SK-N-SH (cell line): ENCODE data around the gene LPP. TPM values are rescaled to one million over a fixed set of nuclear protein-coding genes. Genes with fewer than 3 reads are reported as not detected.

Experiments used
- CTCF ChIA-PET: fragments of 300-600, 350-600 bp; formaldehyde crosslinking; extraction: SDS; loops from one replicate; lab custom pipeline; 2021; lab: Yijun Ruan, JAX
- POLR2A ChIA-PET: fragments of 350-600 bp; sonication (Branson Sonifier 250); formaldehyde crosslinking; extraction: SDS; loops from one replicate; lab custom pipeline; 2020; ENCODE audit warnings: antibody characterized with exemption, inconsistent platforms; lab: Yijun Ruan, JAX
- DNase-seq: peaks from one replicate; pipeline ENCODE4 v3.0.0; 2012
- H2AFZ ChIP-seq: fragments of 200-600 bp; sonication (generic); 2 replicates; pipeline ENCODE4 v1.8.1; 2016; ENCODE audit warnings: antibody characterized with exemption, mild to moderate bottlenecking, low read depth
- H3F3A ChIP-seq: fragments of 200-600 bp; sonication (generic); replicated peaks from 2 replicates; pipeline ENCODE3; 2016; ENCODE audit warnings: antibody characterized with exemption, mild to moderate bottlenecking; ENCODE audit not compliant: insufficient read depth
- H3K27ac ChIP-seq, 2 experiments: fragments of 200-500 bp in 1 of 2; fragments of 200-600 bp in 1 of 2; sonication (Bioruptor generic) in 1 of 2; sonication (generic), shearing (Covaris generic) in 1 of 2; 2 replicates each; pipeline versions ENCODE4 v1.5.1 to v1.6.1; 2014 to 2016; ENCODE audit warnings: low read depth in 2 of 2, inconsistent platforms in 1 of 2, low read length in 1 of 2, mild to moderate bottlenecking in 1 of 2, mixed read lengths in 1 of 2
- H3K27me3 ChIP-seq: fragments of 200-600 bp; sonication (generic), shearing (Covaris generic); 2 replicates; pipeline ENCODE4 v1.6.1; 2016; ENCODE audit warnings: mixed run types; ENCODE audit not compliant: insufficient read depth
- H3K36me3 ChIP-seq, 2 experiments: fragments of 200-500 bp in 1 of 2; fragments of 200-600 bp in 1 of 2; sonication (Bioruptor generic) in 1 of 2; sonication (generic) in 1 of 2; replicated peaks in 1 of 2; 2 replicates each; pipeline versions ENCODE3 to v1.5.1; 2014 to 2016; ENCODE audit warnings: low read length in 1 of 2, mild to moderate bottlenecking in 1 of 2; ENCODE audit not compliant: insufficient read depth in 2 of 2, control insufficient read depth in 1 of 2
- H3K4me1 ChIP-seq, 2 experiments: fragments of 200-500 bp in 1 of 2; fragments of 200-600 bp in 1 of 2; sonication (Bioruptor generic) in 1 of 2; sonication (generic), shearing (Covaris generic) in 1 of 2; 2 replicates each; pipeline versions ENCODE4 v1.5.1 to v1.6.1; 2014 to 2016; ENCODE audit warnings: low read depth in 1 of 2, low read length in 1 of 2, mixed run types in 1 of 2; ENCODE audit not compliant: insufficient read depth in 2 of 2, control insufficient read depth in 1 of 2
- H3K4me2 ChIP-seq: fragments of 200-600 bp; sonication (generic), shearing (Covaris generic); 2 replicates; pipeline ENCODE4 v1.6.1; 2017; ENCODE audit warnings: mixed run types
- H3K4me3 ChIP-seq, 2 experiments: fragments of 200-500 bp in 1 of 2; fragments of 200-600 bp in 1 of 2; sonication (Bioruptor generic) in 1 of 2; sonication (generic), shearing (Covaris generic) in 1 of 2; 2 replicates each; pipeline versions ENCODE4 v1.5.1 to v1.8.1; 2014 to 2016; ENCODE audit warnings: low read depth in 2 of 2, inconsistent platforms in 1 of 2, low read length in 1 of 2, mild to moderate bottlenecking in 1 of 2, mixed read lengths in 1 of 2, moderate library complexity in 1 of 2
- H3K79me2 ChIP-seq: fragments of 200-600 bp; sonication (generic); 2 replicates; pipeline ENCODE4 v1.8.1; 2017; ENCODE audit warnings: mild to moderate bottlenecking; ENCODE audit not compliant: insufficient read depth
- H3K9ac ChIP-seq: fragments of 200-600 bp; sonication (generic); 2 replicates; pipeline ENCODE4 v1.6.1; 2017; ENCODE audit warnings: mixed run types
- H3K9me2 ChIP-seq: fragments of 200-600 bp; sonication (generic); 2 replicates; pipeline ENCODE4 v1.6.1; 2017; ENCODE audit warnings: mixed run types
- H3K9me3 ChIP-seq: fragments of 200-600 bp; sonication (generic); 2 replicates; pipeline ENCODE4 v1.6.1; 2017; ENCODE audit warnings: mixed run types, mild to moderate bottlenecking, moderate library complexity
- H4K20me1 ChIP-seq: fragments of 200-600 bp; sonication (generic); 2 replicates; pipeline ENCODE4 v1.6.1; 2017; ENCODE audit warnings: mild to moderate bottlenecking, mixed run types; ENCODE audit not compliant: insufficient read depth
- EZH2phosphoT487 ChIP-seq: fragments of 200-600 bp; sonication (generic); IDR thresholded peaks from 2 replicates; pipeline ENCODE4 v1.6.1; 2017; ENCODE audit warnings: low read depth, mixed run types, mild to moderate bottlenecking, antibody characterized with exemption, moderate library complexity, borderline replicate concordance
- FOSL2 ChIP-seq: IDR thresholded peaks from 2 replicates; pipeline ENCODE4 v1.4.0; 2012; ENCODE audit warnings: low read depth, mild to moderate bottlenecking, moderate library complexity, borderline replicate concordance
- MXI1 ChIP-seq: IDR thresholded peaks from 2 replicates; pipeline ENCODE4 v1.6.1; 2012; ENCODE audit warnings: mild to moderate bottlenecking, low read depth, low read length, improper control_type of control experiment
- NFIC ChIP-seq: IDR thresholded peaks from 2 replicates; pipeline ENCODE4 v1.4.0; 2012; ENCODE audit warnings: borderline replicate concordance
- NRF1 ChIP-seq: IDR thresholded peaks from 2 replicates; pipeline ENCODE4 v1.6.1; 2012; ENCODE audit warnings: low read depth, mild to moderate bottlenecking, low read length
- POLR2AphosphoS5 ChIP-seq: IDR thresholded peaks from 2 replicates; pipeline ENCODE4 v1.6.1; 2012; ENCODE audit warnings: low read depth, low read length
- RFX5 ChIP-seq: IDR thresholded peaks from 2 replicates; pipeline ENCODE4 v1.6.1; 2012; ENCODE audit warnings: mild to moderate bottlenecking, improper control_type of control experiment, low read length
- SIN3A ChIP-seq: IDR thresholded peaks from 2 replicates; pipeline ENCODE4 v1.6.1; 2012; ENCODE audit warnings: low read depth, mild to moderate bottlenecking, low read length, moderate library complexity, borderline replicate concordance
- TCF12 ChIP-seq: IDR thresholded peaks from 2 replicates; pipeline ENCODE4 v1.4.0; 2012
- WGBS: methylation state at CpG from one replicate; pipeline ENCODE4 v1.1.6; 2017; ENCODE audit warnings: low lambda C conversion rate; 5-methylcytosine and 5-hydroxymethylcytosine counted together
- polyA plus RNA-seq, 3 experiments: library from polyadenylated mRNA; depleted of rRNA; stranded (reverse); fragments of >200 nt; gene quantifications; 2 replicates each; pipeline ENCODE4 v1.2.3, GENCODE V29; 2012
- TF ChIP-seq, protein P1 (sequence below): fragments of 200-600 bp; sonication (generic); IDR thresholded peaks from 2 replicates; pipeline ENCODE4 v1.6.1; 2017; ENCODE audit warnings: antibody characterized with exemption, mild to moderate bottlenecking, moderate library complexity
- TF ChIP-seq, protein P2 (sequence below): fragments of 150-350 bp; IDR thresholded peaks from 2 replicates; pipeline ENCODE4 v1.6.1; 2017; ENCODE audit warnings: antibody characterized with exemption, low read length, low read depth, borderline replicate concordance
- TF ChIP-seq, protein P3 (sequence below): IDR thresholded peaks from 2 replicates; pipeline ENCODE4 v1.4.0; 2012; ENCODE audit warnings: low read depth

LPP gene
- polyA plus RNA-seq, 1 of the 3 experiments (the other 2 are of a cell fraction), result 6.6 TPM

DNA sequence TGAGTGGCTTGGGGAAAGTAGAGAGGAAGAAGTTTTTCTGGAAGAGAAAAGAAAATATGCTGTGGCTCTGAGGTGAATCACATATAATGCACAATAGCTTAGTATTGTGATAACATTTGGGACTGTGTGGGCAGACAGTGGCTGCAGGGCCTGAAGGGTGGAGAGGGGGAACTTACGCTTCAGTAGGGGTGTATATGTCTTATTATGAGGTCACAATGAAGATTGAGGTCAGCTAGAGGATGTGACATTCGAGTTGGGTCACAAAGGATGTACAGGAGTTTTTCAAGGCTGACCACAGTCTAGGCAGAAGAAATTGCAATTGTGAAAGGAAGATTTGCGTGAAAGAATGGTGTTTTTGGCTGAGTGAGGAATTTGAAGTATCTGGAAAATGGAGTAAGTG lies 414.8 kb downstream of the LPP start:
- H3K36me3 ChIP-seq, result no peaks in the 10 kb centered on the region
- H3K4me3 ChIP-seq, result no peak overlapping the region
- no peak overlapping the region for H3K9ac ChIP-seq
- no peaks in the 10 kb centered on the region for H3K9me3 ChIP-seq
- peaks cover 5% of the 10 kb centered on the region for H3F3A ChIP-seq
- no peak overlapping the region for H2AFZ ChIP-seq
- H3K4me2 ChIP-seq, result no peak overlapping the region
- H3K4me1 ChIP-seq, result peaks cover 0 to 3% of the 10 kb centered on the region in 2 experiments; a peak in 1 of 4 replicates
- no peaks in the 10 kb centered on the region for H4K20me1 ChIP-seq
- H3K27ac ChIP-seq, result no peak overlapping the region
- CTCF ChIA-PET, result no interaction called here
- DNase-seq, result no peak
- no peak for TF ChIP-seq FOSL2
- TF ChIP-seq MXI1, result no peak
- TF ChIP-seq NRF1, result no peak
- TF ChIP-seq, protein P1, sequence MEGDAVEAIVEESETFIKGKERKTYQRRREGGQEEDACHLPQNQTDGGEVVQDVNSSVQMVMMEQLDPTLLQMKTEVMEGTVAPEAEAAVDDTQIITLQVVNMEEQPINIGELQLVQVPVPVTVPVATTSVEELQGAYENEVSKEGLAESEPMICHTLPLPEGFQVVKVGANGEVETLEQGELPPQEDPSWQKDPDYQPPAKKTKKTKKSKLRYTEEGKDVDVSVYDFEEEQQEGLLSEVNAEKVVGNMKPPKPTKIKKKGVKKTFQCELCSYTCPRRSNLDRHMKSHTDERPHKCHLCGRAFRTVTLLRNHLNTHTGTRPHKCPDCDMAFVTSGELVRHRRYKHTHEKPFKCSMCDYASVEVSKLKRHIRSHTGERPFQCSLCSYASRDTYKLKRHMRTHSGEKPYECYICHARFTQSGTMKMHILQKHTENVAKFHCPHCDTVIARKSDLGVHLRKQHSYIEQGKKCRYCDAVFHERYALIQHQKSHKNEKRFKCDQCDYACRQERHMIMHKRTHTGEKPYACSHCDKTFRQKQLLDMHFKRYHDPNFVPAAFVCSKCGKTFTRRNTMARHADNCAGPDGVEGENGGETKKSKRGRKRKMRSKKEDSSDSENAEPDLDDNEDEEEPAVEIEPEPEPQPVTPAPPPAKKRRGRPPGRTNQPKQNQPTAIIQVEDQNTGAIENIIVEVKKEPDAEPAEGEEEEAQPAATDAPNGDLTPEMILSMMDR, result no peak
- TF ChIP-seq NFIC, result no peak
- no peak for TF ChIP-seq RFX5
- H3K9me2 ChIP-seq, result no peaks in the 10 kb centered on the region
- H3K79me2 ChIP-seq, result peaks cover 25% of the 10 kb centered on the region
- 68% methylated on average over 3 of the region's 3 CpGs for WGBS
- no peaks in the 10 kb centered on the region for H3K27me3 ChIP-seq
- POLR2A ChIA-PET, result no interaction called here

DNA sequence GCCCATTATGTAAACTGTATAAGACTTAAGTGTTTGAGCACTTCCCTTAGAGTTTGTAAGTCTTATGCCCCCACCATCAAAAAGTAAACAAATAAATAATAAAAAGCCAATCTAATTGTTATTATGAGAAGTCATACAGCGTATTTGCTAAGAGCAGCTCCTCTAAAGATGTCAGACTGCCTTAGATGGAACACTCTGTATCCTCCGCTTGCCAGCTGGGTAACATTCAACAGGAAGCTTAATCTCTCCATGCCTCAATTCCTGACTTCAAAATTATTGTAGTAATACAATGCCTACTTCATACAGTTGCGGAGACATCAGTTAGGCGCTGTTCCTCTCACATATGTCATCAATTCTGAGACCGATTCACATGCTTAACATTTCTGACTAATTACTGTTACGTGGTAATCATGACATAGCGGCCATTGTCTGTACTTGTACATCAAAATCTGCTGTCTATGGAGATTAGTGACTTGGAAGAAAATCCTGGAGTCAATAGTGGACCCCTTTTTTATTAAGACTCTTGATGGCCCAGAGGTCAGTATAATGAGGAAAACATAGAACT lies 417.7 kb downstream of the LPP start:
- Histone ChIP-seq H3K36me3 (no peaks in the 10 kb centered on the region), H3K9ac (no peak overlapping the region), H3K27ac (no peak overlapping the region), H3K79me2 (peaks cover 13% of the 10 kb centered on the region), H3K4me1 (peaks cover 0 to 3% of the 10 kb centered on the region in 2 experiments; a peak in 1 of 4 replicates), H4K20me1 (no peaks in the 10 kb centered on the region), H3F3A (peaks cover 9% of the 10 kb centered on the region), H3K4me2 (no peak overlapping the region), H3K4me3 (no peak overlapping the region), H2AFZ (no peak overlapping the region), H3K9me3 (no peaks in the 10 kb centered on the region), H3K27me3 (no peaks in the 10 kb centered on the region), H3K9me2 (no peaks in the 10 kb centered on the region)
- TF ChIP-seq SIN3A (no peak), EZH2phosphoT487 (no peak), POLR2AphosphoS5 (no peak), NRF1 (no peak), MXI1 (no peak), TCF12 (no peak)
- TF ChIP-seq, protein P2, sequence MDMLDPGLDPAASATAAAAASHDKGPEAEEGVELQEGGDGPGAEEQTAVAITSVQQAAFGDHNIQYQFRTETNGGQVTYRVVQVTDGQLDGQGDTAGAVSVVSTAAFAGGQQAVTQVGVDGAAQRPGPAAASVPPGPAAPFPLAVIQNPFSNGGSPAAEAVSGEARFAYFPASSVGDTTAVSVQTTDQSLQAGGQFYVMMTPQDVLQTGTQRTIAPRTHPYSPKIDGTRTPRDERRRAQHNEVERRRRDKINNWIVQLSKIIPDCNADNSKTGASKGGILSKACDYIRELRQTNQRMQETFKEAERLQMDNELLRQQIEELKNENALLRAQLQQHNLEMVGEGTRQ, result no peak
- TF ChIP-seq, protein P3, sequence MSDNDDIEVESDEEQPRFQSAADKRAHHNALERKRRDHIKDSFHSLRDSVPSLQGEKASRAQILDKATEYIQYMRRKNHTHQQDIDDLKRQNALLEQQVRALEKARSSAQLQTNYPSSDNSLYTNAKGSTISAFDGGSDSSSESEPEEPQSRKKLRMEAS, result no peak
- 89% methylated on average over 7 of the region's 7 CpGs for WGBS
- POLR2A ChIA-PET, result no interaction called here
- DNase-seq, result no peak
- CTCF ChIA-PET, result no interaction called here
